HepG2 (cell line): ENCODE results near the gene PAPSS1. TPM values are rescaled to one million over a fixed set of nuclear protein-coding genes. Genes with fewer than 3 reads are reported as not detected.
A peak's percentile ranks its signal among the peaks of the same experiment; 100 is the strongest.

Experiments
- CBFB ChIP-seq: sonication (generic); formaldehyde crosslinking; IDR thresholded peaks from 2 replicates; pipeline ENCODE4 v1.4.0; 2020; ENCODE audit warnings: missing genetic modification reagents
- FOSL2 ChIP-seq: sonication (generic); formaldehyde crosslinking; IDR thresholded peaks from 2 replicates; pipeline ENCODE4 v1.4.0; 2020; ENCODE audit warnings: missing genetic modification reagents
- HDAC6 ChIP-seq: fragments of 200-600 bp; sonication (generic); IDR thresholded peaks from 2 replicates; pipeline ENCODE4 v1.7.0; 2017; ENCODE audit warnings: mild to moderate bottlenecking, antibody characterized with exemption, low read length, low read depth
- HOXA3 ChIP-seq: sonication (generic); formaldehyde crosslinking; IDR thresholded peaks from 2 replicates; pipeline ENCODE4 v1.5.0; 2020; ENCODE audit warnings: missing genetic modification reagents
- JUND ChIP-seq: sonication (generic); formaldehyde crosslinking; IDR thresholded peaks from 2 replicates; pipeline ENCODE4 v1.8.0; 2022; ENCODE audit warnings: mild to moderate bottlenecking, missing genetic modification reagents
- MEF2D ChIP-seq: sonication (generic); formaldehyde crosslinking; IDR thresholded peaks from 2 replicates; pipeline ENCODE4 v1.5.1; 2020; ENCODE audit warnings: mild to moderate bottlenecking, missing genetic modification reagents
- NR2F2 ChIP-seq: IDR thresholded peaks from 2 replicates; pipeline ENCODE4 v1.6.1; 2012; ENCODE audit warnings: low read depth, inconsistent platforms, borderline replicate concordance
- RFX5 ChIP-seq: IDR thresholded peaks from 2 replicates; pipeline ENCODE4 v1.6.1; 2011; ENCODE audit warnings: low read depth, low read length, improper control_type of control experiment
- RXRB ChIP-seq: IDR thresholded peaks from 2 replicates; pipeline ENCODE4 v1.6.1; 2016; ENCODE audit warnings: borderline replicate concordance, missing genetic modification reagents, missing compliant biosample characterization
- SRY ChIP-seq: sonication (generic); formaldehyde crosslinking; IDR thresholded peaks from 2 replicates; pipeline ENCODE4 v1.8.0; 2022; ENCODE audit warnings: mild to moderate bottlenecking, missing genetic modification reagents
- THAP7 ChIP-seq: sonication (generic); formaldehyde crosslinking; IDR thresholded peaks from 2 replicates; pipeline ENCODE4 v1.8.1; 2023; ENCODE audit warnings: mild to moderate bottlenecking, missing genetic modification reagents
- ZBTB7B ChIP-seq: sonication (generic); formaldehyde crosslinking; IDR thresholded peaks from 2 replicates; pipeline ENCODE4 v1.4.0; 2020; ENCODE audit warnings: missing genetic modification reagents
- ZBTB8A ChIP-seq: sonication (generic); formaldehyde crosslinking; IDR thresholded peaks from 2 replicates; pipeline ENCODE4 v1.4.0; 2020; ENCODE audit warnings: mild to moderate bottlenecking, low read depth, missing genetic modification reagents, borderline replicate concordance
- ZFX ChIP-seq: sonication (generic); formaldehyde crosslinking; IDR thresholded peaks from 2 replicates; pipeline ENCODE4 v1.4.0; 2020; ENCODE audit warnings: mild to moderate bottlenecking, low read depth, missing genetic modification reagents, moderate library complexity
- ZNF317 ChIP-seq: sonication (generic); formaldehyde crosslinking; IDR thresholded peaks from 2 replicates; pipeline ENCODE4 v1.5.0; 2020; ENCODE audit warnings: mild to moderate bottlenecking, missing genetic modification reagents
- ZNF501 ChIP-seq: sonication (generic); formaldehyde crosslinking; IDR thresholded peaks from 2 replicates; pipeline ENCODE4 v1.5.1; 2020; ENCODE audit warnings: mild to moderate bottlenecking, moderate library complexity, missing genetic modification reagents
- polyA plus RNA-seq, 8 experiments: library from polyadenylated mRNA; depleted of rRNA in 3 of 8; stranded (reverse) in 7 of 8; unstranded in 1 of 8; fragments of >200 nt; fragmentation: Illumina TruSeq in 4 of 8; extraction: Trizol in 4 of 8; gene quantifications; 2 replicates each; pipeline versions ENCODE4 v1.2.1 to v1.2.3, GENCODE V29; 2011 to 2016; ENCODE audit warnings: low read depth in 4 of 8, missing spikeins in 1 of 8, mixed read lengths in 1 of 8; ENCODE audit not compliant: insufficient read depth in 1 of 8
- total RNA-seq, 5 experiments: library from RNA; depleted of rRNA; stranded (reverse); fragments of >200 nt; fragmentation: Illumina TruSeq; extraction: Trizol; gene quantifications; 2 replicates each; pipeline ENCODE4 v1.2.3, GENCODE V29; 2016; ENCODE audit warnings: low read depth in 1 of 5
- TF ChIP-seq, protein P1 (sequence below): sonication (generic); formaldehyde crosslinking; conservative IDR thresholded peaks from 2 replicates; pipeline ENCODE4 v1.8.0; 2022; ENCODE audit warnings: missing genetic modification reagents
- TF ChIP-seq, protein P2 (sequence below): sonication (generic); formaldehyde crosslinking; IDR thresholded peaks from 2 replicates; pipeline ENCODE4 v1.5.1; 2020; ENCODE audit warnings: mild to moderate bottlenecking, missing genetic modification reagents
- TF ChIP-seq, protein P3 (sequence below): sonication (generic); formaldehyde crosslinking; IDR thresholded peaks from 2 replicates; pipeline ENCODE4 v1.8.1; 2022; ENCODE audit warnings: low read depth, mild to moderate bottlenecking, missing genetic modification reagents
- TF ChIP-seq, protein P4 (sequence below): sonication (generic); formaldehyde crosslinking; IDR thresholded peaks from 2 replicates; pipeline ENCODE4 v1.8.0; 2022; ENCODE audit warnings: missing genetic modification reagents, mild to moderate bottlenecking, moderate library complexity, borderline replicate concordance

PAPSS1 gene
- total and polyA plus RNA-seq, 2 of the 13 experiments (the other 11 are each of a cell fraction or from before 2014, with no cell fraction given): 105 to 126 TPM

DNA sequence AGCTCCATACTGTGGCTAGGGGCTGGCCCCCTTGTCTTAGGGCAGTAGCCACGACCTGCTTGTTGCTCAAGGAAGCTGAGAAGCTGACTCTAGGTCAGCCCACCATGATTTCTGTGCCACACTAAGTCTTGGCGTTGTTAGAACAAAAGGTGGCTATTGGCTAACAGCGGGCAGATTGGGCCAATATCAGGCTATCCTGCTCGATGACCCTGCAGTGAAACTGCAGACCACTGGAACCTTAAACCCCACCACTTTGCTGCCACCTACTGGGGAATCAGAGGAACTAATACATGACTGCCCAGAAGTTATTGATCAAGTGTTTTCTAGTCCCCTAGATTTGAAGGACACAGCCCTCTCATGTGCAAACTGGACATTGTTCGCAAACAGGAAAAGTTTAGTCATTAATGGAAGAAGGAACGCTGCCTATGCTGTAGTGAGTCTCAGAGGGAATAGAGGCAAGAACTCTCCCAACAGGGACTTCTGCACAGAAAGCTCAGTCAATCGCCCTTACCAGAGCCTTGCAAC lies 17.0 kb upstream of the PAPSS1 start (continued):
- TF ChIP-seq, protein P1, sequence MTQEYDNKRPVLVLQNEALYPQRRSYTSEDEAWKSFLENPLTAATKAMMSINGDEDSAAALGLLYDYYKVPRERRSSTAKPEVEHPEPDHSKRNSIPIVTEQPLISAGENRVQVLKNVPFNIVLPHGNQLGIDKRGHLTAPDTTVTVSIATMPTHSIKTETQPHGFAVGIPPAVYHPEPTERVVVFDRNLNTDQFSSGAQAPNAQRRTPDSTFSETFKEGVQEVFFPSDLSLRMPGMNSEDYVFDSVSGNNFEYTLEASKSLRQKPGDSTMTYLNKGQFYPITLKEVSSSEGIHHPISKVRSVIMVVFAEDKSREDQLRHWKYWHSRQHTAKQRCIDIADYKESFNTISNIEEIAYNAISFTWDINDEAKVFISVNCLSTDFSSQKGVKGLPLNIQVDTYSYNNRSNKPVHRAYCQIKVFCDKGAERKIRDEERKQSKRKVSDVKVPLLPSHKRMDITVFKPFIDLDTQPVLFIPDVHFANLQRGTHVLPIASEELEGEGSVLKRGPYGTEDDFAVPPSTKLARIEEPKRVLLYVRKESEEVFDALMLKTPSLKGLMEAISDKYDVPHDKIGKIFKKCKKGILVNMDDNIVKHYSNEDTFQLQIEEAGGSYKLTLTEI: no peak
- TF ChIP-seq ZBTB7B (CRISPR knock-in tag) (peak; percentile 87), THAP7 (no peak), ZNF317 (no peak), RXRB (0 out of 2 replicates have a peak, but pooled peaks have one; percentile 26), SRY (CRISPR knock-in tag) (no peak), MEF2D (CRISPR knock-in tag) (0 out of 2 replicates have a peak, but pooled peaks have one; percentile 21), NR2F2 (no peak), FOSL2 (CRISPR knock-in tag) (peak; percentile 53; the same call in 1 of the 2 replicates), ZFX (CRISPR knock-in tag) (peak; percentile 46), ZNF501 (CRISPR knock-in tag) (peak; percentile 77), HOXA3 (CRISPR knock-in tag) (peak; percentile 12; the same call in 1 of the 2 replicates), CBFB (CRISPR knock-in tag) (no peak), JUND (0 out of 2 replicates have a peak, but pooled peaks have one; percentile 43), HDAC6 (no peak), RFX5 (no peak), ZBTB8A (CRISPR knock-in tag) (no peak)
- TF ChIP-seq, protein P2, sequence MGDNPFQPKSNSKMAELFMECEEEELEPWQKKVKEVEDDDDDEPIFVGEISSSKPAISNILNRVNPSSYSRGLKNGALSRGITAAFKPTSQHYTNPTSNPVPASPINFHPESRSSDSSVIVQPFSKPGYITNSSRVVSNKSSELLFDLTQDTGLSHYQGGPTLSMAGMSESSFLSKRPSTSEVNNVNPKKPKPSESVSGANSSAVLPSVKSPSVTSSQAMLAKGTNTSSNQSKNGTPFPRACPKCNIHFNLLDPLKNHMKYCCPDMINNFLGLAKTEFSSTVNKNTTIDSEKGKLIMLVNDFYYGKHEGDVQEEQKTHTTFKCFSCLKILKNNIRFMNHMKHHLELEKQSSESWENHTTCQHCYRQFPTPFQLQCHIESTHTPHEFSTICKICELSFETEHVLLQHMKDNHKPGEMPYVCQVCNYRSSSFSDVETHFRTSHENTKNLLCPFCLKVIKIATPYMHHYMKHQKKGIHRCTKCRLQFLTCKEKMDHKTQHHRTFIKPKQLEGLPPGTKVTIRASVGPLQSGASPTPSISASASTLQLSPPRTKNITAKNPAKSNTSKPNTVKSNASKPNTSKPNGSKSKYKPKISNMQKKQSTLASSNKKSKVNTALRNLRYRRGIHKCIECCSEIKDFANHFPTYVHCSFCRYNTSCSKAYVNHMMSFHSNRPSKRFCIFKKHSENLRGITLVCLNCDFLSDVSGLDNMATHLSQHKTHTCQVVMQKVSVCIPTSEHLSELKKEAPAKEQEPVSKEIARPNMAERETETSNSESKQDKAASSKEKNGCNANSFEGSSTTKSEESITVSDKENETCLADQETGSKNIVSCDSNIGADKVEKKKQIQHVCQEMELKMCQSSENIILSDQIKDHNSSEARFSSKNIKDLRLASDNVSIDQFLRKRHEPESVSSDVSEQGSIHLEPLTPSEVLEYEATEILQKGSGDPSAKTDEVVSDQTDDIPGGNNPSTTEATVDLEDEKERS (CRISPR knock-in tag): peak; percentile 69; the same call in 1 of the 2 replicates
- TF ChIP-seq, protein P3, sequence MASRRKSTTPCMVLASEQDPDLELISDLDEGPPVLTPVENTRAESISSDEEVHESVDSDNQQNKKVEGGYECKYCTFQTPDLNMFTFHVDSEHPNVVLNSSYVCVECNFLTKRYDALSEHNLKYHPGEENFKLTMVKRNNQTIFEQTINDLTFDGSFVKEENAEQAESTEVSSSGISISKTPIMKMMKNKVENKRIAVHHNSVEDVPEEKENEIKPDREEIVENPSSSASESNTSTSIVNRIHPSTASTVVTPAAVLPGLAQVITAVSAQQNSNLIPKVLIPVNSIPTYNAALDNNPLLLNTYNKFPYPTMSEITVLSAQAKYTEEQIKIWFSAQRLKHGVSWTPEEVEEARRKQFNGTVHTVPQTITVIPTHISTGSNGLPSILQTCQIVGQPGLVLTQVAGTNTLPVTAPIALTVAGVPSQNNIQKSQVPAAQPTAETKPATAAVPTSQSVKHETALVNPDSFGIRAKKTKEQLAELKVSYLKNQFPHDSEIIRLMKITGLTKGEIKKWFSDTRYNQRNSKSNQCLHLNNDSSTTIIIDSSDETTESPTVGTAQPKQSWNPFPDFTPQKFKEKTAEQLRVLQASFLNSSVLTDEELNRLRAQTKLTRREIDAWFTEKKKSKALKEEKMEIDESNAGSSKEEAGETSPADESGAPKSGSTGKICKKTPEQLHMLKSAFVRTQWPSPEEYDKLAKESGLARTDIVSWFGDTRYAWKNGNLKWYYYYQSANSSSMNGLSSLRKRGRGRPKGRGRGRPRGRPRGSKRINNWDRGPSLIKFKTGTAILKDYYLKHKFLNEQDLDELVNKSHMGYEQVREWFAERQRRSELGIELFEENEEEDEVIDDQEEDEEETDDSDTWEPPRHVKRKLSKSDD (CRISPR knock-in tag): peak; percentile 62; the same call in 1 of the 2 replicates
- TF ChIP-seq, protein P4, sequence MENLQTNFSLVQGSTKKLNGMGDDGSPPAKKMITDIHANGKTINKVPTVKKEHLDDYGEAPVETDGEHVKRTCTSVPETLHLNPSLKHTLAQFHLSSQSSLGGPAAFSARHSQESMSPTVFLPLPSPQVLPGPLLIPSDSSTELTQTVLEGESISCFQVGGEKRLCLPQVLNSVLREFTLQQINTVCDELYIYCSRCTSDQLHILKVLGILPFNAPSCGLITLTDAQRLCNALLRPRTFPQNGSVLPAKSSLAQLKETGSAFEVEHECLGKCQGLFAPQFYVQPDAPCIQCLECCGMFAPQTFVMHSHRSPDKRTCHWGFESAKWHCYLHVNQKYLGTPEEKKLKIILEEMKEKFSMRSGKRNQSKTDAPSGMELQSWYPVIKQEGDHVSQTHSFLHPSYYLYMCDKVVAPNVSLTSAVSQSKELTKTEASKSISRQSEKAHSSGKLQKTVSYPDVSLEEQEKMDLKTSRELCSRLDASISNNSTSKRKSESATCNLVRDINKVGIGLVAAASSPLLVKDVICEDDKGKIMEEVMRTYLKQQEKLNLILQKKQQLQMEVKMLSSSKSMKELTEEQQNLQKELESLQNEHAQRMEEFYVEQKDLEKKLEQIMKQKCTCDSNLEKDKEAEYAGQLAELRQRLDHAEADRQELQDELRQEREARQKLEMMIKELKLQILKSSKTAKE (CRISPR knock-in tag): no peak
